ENCODE data around the gene MED27. TPM values are rescaled to one million over a fixed set of nuclear protein-coding genes. Genes with fewer than 3 reads are reported as not detected.

Gene MED27
- total and polyA plus RNA-seq, 10 of the 15 experiments (the other 5 are each of a cell fraction or from before 2014, with no cell fraction given) = 20.3 to 50.3 (median 35.5) TPM

DNA sequence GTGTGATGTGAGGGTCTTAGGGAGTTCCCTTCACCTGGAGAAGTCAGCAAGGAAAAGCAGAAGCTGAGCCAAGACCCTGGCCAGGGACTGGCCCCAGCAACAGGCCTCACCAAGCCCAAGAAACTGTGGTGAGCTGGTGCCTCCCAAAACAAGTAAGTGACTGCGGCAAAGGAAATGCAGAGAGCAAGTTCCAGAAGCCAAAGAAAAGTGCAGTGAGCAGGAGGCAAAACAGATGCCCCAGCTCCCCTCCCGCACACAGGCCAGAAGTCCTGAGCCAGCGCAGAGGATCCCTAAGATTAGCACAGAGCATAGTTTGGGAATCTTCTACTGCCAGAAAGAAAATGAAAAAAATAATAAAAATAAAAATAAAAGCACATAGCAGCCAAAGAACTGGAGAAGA, 13.2 kb downstream of the MED27 start:
- intact Hi-C loops (cut with micrococcal nuclease; ENCODE audit: unreplicated experiment) (no loop called here), in situ Hi-C loops (cut with MboI) (no loop called here)
- Histone ChIP-seq H3K79me2 (ENCODE audit: control insufficient read depth, insufficient read depth, low read length) (no peaks in the 10 kb centered on the region; the same call in none of the 2 replicates), H4K20me1 (ENCODE audit: control insufficient read depth, insufficient read depth) (no peaks in the 10 kb centered on the region; the same call in 1 of the 2 replicates), H3K27me3 (replicated peaks in 1 of 2; ENCODE audit: control insufficient read depth in 2 of 2, insufficient read depth in 2 of 2, low read length in 1 of 2) (no peaks in the 10 kb centered on the region), H3K9ac (ENCODE audit: control insufficient read depth, insufficient read depth, low read length) (no peak overlapping the region), H3K36me3 (ENCODE audit: control insufficient read depth in 2 of 2, insufficient read depth in 2 of 2, low read length in 1 of 2) (no peaks in the 10 kb centered on the region; a peak in 1 of 4 replicates), H3K9me3 (replicated peaks; ENCODE audit: control insufficient read depth, insufficient read depth, low read length) (no peaks in the 10 kb centered on the region), H2AFZ (ENCODE audit: control insufficient read depth, low read depth, low read length) (no peak overlapping the region), H3K4me1 (ENCODE audit: control insufficient read depth, insufficient read depth, low read length) (no peaks in the 10 kb centered on the region), H3K27ac (ENCODE audit: control insufficient read depth, insufficient read depth) (no peak overlapping the region), H3K4me3 (no peak overlapping the region), H3K4me2 (ENCODE audit: control insufficient read depth, insufficient read depth) (no peak overlapping the region)
- TF ChIP-seq TAF1 (IDR thresholded peaks at IDR 0.05; ENCODE audit: borderline replicate concordance, low read depth, low read length) = no peak
- TF ChIP-seq, protein P1, sequence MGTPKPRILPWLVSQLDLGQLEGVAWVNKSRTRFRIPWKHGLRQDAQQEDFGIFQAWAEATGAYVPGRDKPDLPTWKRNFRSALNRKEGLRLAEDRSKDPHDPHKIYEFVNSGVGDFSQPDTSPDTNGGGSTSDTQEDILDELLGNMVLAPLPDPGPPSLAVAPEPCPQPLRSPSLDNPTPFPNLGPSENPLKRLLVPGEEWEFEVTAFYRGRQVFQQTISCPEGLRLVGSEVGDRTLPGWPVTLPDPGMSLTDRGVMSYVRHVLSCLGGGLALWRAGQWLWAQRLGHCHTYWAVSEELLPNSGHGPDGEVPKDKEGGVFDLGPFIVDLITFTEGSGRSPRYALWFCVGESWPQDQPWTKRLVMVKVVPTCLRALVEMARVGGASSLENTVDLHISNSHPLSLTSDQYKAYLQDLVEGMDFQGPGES (IDR thresholded peaks at IDR 0.05) = no peak
- TF ChIP-seq, protein P2, sequence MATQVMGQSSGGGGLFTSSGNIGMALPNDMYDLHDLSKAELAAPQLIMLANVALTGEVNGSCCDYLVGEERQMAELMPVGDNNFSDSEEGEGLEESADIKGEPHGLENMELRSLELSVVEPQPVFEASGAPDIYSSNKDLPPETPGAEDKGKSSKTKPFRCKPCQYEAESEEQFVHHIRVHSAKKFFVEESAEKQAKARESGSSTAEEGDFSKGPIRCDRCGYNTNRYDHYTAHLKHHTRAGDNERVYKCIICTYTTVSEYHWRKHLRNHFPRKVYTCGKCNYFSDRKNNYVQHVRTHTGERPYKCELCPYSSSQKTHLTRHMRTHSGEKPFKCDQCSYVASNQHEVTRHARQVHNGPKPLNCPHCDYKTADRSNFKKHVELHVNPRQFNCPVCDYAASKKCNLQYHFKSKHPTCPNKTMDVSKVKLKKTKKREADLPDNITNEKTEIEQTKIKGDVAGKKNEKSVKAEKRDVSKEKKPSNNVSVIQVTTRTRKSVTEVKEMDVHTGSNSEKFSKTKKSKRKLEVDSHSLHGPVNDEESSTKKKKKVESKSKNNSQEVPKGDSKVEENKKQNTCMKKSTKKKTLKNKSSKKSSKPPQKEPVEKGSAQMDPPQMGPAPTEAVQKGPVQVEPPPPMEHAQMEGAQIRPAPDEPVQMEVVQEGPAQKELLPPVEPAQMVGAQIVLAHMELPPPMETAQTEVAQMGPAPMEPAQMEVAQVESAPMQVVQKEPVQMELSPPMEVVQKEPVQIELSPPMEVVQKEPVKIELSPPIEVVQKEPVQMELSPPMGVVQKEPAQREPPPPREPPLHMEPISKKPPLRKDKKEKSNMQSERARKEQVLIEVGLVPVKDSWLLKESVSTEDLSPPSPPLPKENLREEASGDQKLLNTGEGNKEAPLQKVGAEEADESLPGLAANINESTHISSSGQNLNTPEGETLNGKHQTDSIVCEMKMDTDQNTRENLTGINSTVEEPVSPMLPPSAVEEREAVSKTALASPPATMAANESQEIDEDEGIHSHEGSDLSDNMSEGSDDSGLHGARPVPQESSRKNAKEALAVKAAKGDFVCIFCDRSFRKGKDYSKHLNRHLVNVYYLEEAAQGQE (IDR thresholded peaks at IDR 0.05; ENCODE audit: low read depth, low read length) = no peak
- ChIA-PET SMC1A (ENCODE audit: uncharacterized antibody, unreplicated experiment) (no interaction called here), POLR2A (no interaction called here), CTCF (no interaction called here), RAD21 (ENCODE audit: unreplicated experiment) (no interaction called here)
- BruUV-seq (replicated peaks) = no TSS peak
- DNase-seq (ENCODE audit: low read depth, low spot score) = no peak
- 97% methylated on average over 3 of the region's 3 CpGs for WGBS (ENCODE audit: insufficient coverage, insufficient replicate concordance, low lambda C conversion rate, missing lambda C conversion rate)
- no peak for ATAC-seq
- no peak for FAIRE-seq
